NCI-H2171 treated with DMSO at 0.1 percent for 48 hours (cell line): ENCODE data around the gene LMAN2L.
A peak's percentile ranks its signal among the peaks of the same experiment; 100 is the strongest.

Experiments
- DNase-seq: peaks from one replicate; lab custom pipeline; 2025; lab: John Stamatoyannopoulos, UW

The LMAN2L gene

GRCh38 chr2:96760036-96760985 lies 20.4 kb upstream of the LMAN2L start, which contains the start of gene CNNM4:
Gene CNNM4, plus strand, starts transcription at chr2:96760902. Its CDS starts 98 bp downstream, at chr2:96761000.
- peak; percentile 91 for DNase-seq

GRCh38 chr2:96759548-96759947 lies 19.7 kb upstream of the LMAN2L start:
- no peak for DNase-seq

DNA sequence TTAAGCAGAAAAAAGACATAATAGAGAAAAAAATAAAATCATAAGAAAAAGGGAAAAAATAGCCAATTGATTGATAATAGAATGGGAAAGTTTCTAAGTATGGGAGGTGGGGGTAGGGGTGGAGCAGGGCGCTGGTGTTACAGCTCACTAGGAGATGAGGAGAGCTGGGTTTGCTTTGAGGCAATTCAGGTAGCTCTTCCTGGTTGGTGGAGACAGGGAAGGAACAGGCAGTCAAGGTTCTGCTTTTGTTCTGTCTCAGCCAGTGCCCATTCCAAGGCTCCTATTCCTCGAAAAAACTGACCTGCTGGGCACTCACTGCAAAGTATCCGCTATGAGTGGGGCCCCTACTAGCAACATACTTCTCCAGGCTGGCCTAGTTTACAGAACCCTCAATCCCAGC lies 19.1 kb upstream of the LMAN2L start:
- DNase-seq = no peak

GRCh38 chr2:96757477-96757860 lies 17.6 kb upstream of the LMAN2L start:
- no peak for DNase-seq

DNA sequence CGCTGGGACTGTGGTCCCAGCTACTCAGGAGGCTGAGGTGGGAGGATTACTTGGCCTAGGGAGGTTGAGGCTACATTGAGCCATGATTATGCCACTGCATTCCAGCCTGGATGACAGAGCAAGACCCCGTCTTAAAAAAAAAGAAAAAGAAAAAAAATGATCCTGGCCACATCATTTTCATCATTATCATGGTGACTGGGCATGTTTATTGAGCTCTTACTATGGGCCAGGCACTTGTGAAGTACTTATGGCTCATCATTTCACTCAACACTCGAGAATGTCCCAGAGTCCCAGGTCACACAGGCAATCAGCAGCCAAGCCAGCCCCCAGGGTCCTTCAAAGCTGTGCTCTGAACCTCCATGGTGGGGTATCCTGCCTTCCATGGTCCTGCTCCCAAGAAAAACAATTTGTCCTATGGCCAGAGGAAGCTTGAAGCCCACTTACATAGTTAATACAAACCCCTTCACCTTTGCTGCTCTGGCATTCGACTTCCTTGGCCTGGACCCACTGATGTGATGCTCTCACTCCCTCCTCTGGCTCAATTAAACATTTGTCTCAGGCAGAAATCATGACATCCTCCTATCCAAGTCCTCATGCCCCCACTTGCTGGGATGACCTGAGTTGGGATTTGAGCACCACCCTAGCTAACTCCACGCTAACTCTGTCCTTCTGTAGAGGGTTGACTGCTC lies 17.1 kb upstream of the LMAN2L start:
- DNase-seq = no peak

- no peak for DNase-seq
Observed at GRCh38 chr2:96754317-96754716, 14.5 kb upstream of the LMAN2L start.

GRCh38 chr2:96753661-96754282 lies 13.9 kb upstream of the LMAN2L start:
- DNase-seq = no peak

DNA sequence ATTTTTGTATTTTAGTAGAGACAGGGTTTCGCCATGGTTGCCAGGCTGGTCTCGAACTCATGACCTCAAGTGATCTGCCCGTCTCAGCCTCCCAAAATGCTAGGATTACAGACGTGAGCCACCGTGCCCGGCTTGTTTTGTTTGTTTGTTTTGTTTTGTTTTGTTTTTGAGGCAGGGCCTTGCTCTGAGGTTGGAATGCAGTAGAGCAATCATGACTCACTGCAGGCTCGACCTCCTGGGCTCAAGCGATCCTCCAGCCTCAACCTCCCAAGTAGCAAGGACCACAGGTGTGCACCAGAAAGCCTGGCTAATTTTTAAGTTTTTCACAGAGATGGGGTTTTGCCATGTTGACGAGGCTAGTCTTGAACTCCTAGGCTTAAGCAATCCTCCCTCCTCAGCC lies 11.9 kb upstream of the LMAN2L start:
- DNase-seq = no peak

DNA sequence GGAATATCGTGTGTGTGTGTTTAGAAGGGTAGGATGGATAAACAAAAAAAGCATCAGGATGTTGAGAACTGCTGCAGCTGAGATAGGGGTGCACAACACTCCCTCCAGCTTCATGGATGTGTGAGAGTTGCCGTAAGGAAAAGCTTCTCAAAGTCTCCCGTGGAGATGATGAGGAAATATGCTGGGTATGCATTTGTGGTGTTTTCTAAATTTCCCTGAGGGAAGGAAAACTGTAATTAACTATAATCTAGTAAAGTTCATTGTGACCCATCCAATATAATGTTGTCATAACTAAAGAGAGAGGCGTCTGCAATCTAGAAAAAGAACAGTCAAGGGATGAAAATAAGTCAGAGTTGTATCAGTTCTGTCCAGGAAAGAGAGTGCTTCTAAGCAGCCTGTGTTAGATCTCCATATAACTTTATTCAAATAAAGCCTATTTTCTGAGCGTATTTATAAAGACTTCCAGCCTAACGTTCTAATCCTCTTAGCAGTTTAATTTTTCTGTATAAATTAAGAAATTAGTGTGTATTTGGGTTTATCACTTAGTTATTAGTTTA lies 7.3 kb upstream of the LMAN2L start:
- no peak for DNase-seq

- DNase-seq = no peak
Observed at GRCh38 chr2:96739076-96739632, 710 bp downstream of the LMAN2L start.

GRCh38 chr2:96737831-96738230 lies 2.0 kb downstream of the LMAN2L start:
- DNase-seq = no peak

DNA sequence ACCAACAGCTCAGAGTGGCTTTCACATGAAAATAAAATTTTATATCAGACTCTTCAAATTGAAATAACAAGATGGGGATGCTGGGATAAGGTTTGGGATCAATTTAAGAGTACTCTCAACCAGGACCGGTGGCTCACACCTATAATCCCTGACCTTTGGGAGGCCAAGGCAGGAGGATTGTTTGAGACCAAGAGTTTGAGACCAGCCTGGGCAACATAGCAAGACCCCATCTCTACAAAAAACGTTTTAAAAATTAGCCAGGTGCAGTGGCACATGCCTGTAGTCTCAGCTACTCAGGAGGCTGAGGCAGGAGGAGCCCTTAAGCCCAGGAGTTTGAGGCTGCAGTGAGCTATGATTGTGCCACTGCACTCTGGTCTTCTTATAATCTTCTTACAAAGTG lies 2.6 kb downstream of the LMAN2L start:
- DNase-seq = no peak

DNA sequence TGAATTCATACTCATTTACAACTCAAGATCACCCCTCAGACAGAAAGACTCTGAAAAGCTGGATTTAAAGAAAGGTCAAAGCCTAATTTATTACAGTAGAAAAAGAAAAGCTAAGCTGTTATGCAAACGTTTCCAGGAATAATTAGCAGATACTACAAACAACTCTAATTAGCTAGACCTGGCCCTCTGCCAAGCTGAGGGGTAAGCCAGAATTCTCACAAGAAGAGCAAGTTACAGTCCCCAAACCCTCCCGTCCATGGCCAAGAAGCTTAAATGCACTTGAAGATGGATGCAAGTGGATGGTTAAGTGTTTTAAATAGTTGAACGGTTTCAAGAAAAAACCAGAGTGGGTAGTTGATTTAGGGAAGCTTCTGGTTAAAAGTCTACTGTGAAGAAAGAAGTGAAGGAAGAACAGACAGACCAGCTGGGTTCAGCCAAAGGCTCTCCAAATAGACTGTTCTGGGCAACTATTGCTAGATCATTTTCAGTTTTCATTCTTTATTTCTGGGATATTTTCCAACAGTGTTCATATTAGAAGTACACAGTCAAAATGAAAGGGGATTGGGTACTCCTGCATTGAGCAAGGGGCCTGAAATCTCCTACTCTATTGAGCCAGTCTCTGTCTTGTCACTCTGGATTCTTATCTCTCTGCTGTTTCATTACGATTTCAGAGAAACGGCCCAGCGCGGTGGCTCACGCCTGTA lies 4.8 kb downstream of the LMAN2L start:
- DNase-seq = no peak

- DNase-seq = no peak
Observed at GRCh38 chr2:96733931-96734330, 5.9 kb downstream of the LMAN2L start.

- DNase-seq = no peak
Observed at GRCh38 chr2:96730212-96730611, 9.7 kb downstream of the LMAN2L start.

- no peak for DNase-seq
Observed at GRCh38 chr2:96729748-96730147, 10.1 kb downstream of the LMAN2L start.

DNA sequence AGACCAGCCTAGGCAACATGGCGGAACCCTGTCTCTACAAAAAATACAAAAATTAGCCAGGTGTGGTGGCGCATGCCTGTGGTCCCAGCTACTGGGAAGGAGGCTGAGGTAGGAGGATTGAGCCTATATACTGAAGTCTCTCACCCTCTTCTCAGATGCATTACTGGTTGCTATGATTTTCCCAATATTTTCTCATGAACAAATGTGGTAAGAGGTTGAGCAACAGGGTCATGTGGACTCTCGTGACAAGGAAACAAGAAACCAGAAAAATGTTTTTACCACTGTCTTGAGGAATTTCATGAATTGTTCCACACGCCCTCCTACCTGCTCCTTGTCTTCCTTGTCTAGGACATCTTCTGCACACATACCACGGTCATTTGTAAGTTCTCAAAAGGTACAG lies 12.4 kb downstream of the LMAN2L start:
- DNase-seq = no peak

DNA sequence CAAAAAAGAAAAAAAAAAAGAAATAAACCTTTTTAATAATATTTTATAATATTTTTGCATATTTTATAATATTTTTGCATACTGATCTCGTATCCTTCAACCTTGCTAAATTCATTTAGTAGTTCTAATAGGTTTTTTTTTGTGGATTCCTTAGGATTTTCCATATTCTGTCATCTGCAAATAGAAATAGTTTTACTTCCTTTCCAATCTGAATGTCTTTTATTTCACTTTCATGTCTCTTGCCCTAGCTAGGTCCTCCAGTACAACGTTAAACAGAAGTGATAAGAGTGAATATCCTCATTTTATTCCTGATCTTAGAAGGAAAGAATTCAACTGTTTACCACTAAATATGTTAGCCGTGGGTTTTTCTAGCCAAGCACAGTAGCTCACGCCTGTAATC lies 13.7 kb downstream of the LMAN2L start:
- no peak for DNase-seq

DNA sequence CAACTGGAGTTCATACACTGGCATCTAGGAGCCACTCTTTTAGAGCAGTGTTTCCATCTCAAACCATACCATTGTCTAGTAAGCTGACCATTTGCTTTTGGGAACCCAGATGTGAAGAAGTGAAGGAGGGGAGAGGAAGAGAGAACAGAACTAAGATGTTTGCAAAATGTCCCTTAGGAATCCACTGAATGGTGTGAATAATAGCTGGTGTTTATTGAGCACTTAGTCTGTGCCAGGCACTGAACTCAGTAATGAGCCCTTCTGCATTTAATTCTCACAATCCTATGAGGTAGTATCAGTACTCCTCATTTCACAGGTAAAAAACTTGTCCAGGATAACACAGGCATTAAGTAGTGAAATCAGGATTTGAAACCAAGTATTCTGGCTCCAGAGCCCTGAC lies 23.5 kb downstream of the LMAN2L start:
- DNase-seq = no peak

DNA sequence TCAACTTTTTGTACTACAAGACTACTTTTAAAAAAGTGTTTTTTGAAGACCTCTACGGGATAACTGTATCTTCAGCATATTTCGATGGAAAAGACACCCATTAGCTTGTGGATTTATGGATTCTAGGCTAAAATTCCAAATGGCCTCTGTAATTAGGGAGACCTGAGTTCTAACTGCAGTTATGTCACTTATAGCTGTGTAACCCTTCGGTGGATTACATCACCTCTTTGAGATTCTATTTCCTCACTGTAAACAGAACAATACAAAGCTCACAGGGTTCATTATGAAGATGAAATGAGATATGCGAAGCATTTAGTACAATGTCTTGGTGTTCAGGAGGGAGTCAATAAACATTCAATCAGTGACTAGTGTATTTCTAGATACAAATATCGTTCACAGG lies 24.2 kb downstream of the LMAN2L start:
- DNase-seq = no peak

- no peak for DNase-seq
Observed at GRCh38 chr2:96710985-96711384, 28.9 kb downstream of the LMAN2L start.
